ENCODE data around the gene AICDA.
"Not testable (repeated sequence)": the region's sequence is repeated elsewhere in the genome, so short reads cannot be mapped to it uniquely, and the experiment has no call there.

The AICDA gene

DNA sequence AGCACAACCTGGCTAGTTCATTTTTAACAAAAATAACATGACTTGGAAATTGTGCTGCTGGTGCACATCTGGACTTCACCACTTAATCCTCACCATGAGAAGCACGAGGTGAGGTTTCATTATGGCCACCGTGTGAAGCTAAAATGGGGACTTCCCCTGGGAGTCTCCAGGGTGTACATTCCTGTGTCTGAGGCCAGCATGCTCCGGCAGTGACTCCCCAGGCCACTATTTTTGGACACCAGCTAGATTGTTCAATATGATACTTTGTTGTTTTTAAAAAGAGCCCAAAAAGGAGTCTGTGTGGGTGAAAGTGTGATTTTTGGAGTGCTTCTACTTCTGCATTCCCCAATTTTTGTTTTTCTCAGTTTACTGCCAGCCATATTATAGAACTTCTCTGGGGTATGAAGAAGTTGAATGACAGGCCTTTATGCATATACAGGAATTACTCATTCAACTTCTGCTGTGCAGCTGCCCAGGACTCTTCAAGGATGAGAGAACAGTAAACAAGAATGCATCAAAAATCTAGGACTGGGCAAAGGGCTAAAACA, 16.9 kb upstream of the AICDA start:
- H3K27me3 ChIP-seq (replicated peaks; ENCODE audit: control insufficient read depth, insufficient read depth, low read length): no peaks in the 10 kb centered on the region
- H3K4me3 ChIP-seq (replicated peaks; ENCODE audit: low read depth, low read length): no peak overlapping the region
- peak; percentile 81 for DNase-seq (ENCODE audit: extremely low read depth, insufficient read length)
- TF ChIP-seq, protein P1, sequence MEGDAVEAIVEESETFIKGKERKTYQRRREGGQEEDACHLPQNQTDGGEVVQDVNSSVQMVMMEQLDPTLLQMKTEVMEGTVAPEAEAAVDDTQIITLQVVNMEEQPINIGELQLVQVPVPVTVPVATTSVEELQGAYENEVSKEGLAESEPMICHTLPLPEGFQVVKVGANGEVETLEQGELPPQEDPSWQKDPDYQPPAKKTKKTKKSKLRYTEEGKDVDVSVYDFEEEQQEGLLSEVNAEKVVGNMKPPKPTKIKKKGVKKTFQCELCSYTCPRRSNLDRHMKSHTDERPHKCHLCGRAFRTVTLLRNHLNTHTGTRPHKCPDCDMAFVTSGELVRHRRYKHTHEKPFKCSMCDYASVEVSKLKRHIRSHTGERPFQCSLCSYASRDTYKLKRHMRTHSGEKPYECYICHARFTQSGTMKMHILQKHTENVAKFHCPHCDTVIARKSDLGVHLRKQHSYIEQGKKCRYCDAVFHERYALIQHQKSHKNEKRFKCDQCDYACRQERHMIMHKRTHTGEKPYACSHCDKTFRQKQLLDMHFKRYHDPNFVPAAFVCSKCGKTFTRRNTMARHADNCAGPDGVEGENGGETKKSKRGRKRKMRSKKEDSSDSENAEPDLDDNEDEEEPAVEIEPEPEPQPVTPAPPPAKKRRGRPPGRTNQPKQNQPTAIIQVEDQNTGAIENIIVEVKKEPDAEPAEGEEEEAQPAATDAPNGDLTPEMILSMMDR (IDR thresholded peaks at IDR 0.05; ENCODE audit: insufficient read depth, low read length, poor library complexity, severe bottlenecking): no peak
- no peaks in the 10 kb centered on the region for H3K36me3 ChIP-seq (ENCODE audit: control insufficient read depth, insufficient read depth, low read length)

DNA sequence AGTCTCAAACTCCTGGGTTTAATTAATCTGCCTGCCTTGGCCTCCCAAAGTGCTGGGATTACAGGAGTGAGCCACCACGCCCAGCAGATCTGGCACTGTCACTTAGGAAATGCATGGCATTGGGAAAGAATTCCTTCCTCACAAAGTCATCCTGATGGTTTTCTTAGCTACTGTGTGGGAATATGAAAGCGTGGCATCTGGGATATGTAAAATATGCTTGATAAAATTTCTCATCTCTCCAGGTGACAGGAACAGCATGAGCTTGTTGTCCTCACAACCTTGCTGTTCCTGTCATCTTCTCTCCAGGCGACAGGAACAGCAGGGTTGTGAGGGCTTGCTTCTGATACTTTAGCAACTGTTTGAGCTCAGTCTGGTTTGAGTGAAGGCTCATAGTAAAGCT, 16.1 kb upstream of the AICDA start:
- no peak for DNase-seq (ENCODE audit: extremely low read depth, insufficient read length)
- TF ChIP-seq, protein P1 (IDR thresholded peaks at IDR 0.05; ENCODE audit: insufficient read depth, low read length, poor library complexity, severe bottlenecking): no peak
- H3K36me3 ChIP-seq (ENCODE audit: control insufficient read depth, insufficient read depth, low read length): no peaks in the 10 kb centered on the region
- H3K4me3 ChIP-seq (replicated peaks; ENCODE audit: low read depth, low read length): no peak overlapping the region
- H3K27me3 ChIP-seq (replicated peaks; ENCODE audit: control insufficient read depth, insufficient read depth, low read length): no peaks in the 10 kb centered on the region

DNA sequence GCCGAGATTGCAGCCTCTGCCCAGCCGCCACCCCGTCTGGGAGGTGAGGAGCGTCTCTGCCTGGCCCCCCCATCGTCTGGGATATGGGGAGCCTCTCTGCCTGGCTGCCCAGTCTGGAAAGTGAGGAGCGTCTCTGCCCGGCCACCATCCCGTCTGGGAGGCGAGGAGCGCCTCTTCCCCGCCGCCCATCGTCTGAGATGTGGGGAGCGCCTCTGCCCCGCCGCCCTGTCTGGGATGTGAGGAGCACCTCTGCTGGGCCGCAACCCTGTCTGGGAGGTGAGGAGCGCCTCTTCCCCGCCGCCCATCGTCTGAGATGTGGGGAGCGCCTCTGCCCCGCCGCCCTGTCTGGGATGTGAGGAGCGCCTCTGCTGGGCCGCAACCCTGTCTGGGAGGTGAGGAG, 12.1 kb upstream of the AICDA start:
- DNase-seq (ENCODE audit: extremely low read depth, insufficient read length); H3K36me3 ChIP-seq (ENCODE audit: control insufficient read depth, insufficient read depth, low read length); H3K4me3 ChIP-seq (replicated peaks; ENCODE audit: low read depth, low read length); H3K27me3 ChIP-seq (replicated peaks; ENCODE audit: control insufficient read depth, insufficient read depth, low read length): not testable (repeated sequence)

DNA sequence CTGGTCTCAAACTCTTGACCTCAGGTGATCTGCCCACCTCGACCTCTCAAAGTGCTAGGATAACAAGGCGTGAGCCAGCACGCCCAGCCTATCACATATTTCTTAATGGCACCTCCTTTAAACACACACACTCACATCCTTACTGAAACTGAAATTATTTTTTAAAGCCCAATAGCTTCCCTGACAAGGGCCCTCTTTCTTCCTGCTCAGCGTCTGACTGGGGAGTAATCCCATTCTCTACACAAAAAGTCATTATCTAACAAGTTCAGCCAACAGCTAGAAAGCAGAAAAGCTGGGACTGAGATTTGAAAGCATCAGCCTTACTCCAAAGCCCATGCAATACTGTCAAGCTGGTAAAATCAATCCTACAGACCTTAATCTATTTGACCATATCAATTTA, 10.0 kb upstream of the AICDA start:
- H3K36me3 ChIP-seq (ENCODE audit: control insufficient read depth, insufficient read depth, low read length): no peaks in the 10 kb centered on the region
- TF ChIP-seq, protein P1 (IDR thresholded peaks at IDR 0.05; ENCODE audit: insufficient read depth, low read length, poor library complexity, severe bottlenecking): no peak
- no peak overlapping the region for H3K4me3 ChIP-seq (replicated peaks; ENCODE audit: low read depth, low read length)
- no peaks in the 10 kb centered on the region for H3K27me3 ChIP-seq (replicated peaks; ENCODE audit: control insufficient read depth, insufficient read depth, low read length)
- no peak for DNase-seq (ENCODE audit: extremely low read depth, insufficient read length)

DNA sequence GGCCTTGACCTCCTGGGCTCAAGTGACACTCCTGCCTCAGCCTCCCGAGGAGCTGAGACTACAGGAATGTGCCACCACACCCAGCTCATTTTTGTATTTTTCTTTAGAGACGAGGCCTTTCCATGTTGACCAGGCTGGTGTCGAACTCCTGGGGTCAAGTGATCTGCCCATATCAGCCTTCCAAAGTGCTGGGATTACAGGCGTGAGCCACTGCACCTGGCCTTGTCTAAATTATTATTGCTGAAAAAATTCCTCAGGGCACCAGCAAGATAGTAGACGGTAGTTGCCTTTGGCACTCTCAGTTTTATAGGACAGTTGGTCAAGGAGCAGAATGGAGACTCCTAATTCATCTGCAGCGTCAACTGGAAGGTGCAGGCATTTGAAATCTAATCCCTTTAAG, 2.5 kb upstream of the AICDA start:
- Histone ChIP-seq H3K4me3 (replicated peaks; ENCODE audit: low read depth, low read length) (no peak overlapping the region), H3K36me3 (ENCODE audit: control insufficient read depth, insufficient read depth, low read length) (no peaks in the 10 kb centered on the region), H3K27me3 (replicated peaks; ENCODE audit: control insufficient read depth, insufficient read depth, low read length) (no peaks in the 10 kb centered on the region)
- TF ChIP-seq, protein P1 (IDR thresholded peaks at IDR 0.05; ENCODE audit: insufficient read depth, low read length, poor library complexity, severe bottlenecking): no peak
- DNase-seq (ENCODE audit: extremely low read depth, insufficient read length): no peak

DNA sequence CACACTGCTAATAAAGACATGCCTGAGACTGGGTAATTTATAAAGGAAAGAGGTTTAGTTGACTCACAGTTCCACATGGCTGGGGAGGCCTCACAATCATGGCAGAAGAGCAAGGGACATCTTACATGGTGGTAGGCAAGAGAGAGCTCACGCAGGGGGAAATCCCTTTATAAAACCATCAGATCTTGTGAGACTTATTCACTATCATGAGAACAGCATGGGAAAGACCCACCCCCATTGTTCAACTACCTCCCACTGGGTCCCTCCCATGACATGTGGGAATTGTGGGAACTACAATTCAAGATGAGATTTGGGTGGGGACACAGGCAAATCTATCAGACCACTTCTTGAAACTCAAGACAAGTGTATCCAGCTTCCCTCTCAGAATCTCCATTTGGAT, 1.2 kb upstream of the AICDA start:
- not testable (repeated sequence) for H3K27me3 ChIP-seq (replicated peaks; ENCODE audit: control insufficient read depth, insufficient read depth, low read length); H3K36me3 ChIP-seq (ENCODE audit: control insufficient read depth, insufficient read depth, low read length); DNase-seq (ENCODE audit: extremely low read depth, insufficient read length); H3K4me3 ChIP-seq (replicated peaks; ENCODE audit: low read depth, low read length)

DNA sequence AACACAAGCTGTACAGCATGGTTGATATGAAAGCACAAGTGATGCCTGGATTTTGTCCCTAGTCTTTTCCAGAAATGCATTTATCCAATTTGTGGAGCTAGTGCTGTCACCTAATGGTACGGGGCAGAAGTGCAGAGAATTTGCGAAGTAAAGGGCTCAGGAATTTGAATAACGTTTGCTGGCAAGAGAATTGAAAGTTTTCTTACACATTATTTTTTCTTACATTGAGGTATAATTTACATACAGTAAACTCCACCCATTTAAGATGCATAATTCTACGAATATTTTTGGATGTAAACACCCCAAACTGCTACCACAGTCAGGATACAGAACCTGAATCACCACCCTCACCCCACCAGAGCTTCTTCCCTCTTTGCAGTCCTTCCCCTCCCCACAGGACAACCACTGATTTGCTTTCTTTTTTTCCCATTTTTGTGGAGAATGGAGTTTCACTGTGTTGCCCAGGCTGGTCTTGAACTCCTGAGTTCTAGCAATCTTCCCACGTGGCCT, 3.5 kb downstream of the AICDA start:
- Histone ChIP-seq H3K4me3 (replicated peaks; ENCODE audit: low read depth, low read length) (peak overlapping the region; percentile 56), H3K36me3 (ENCODE audit: control insufficient read depth, insufficient read depth, low read length) (peaks cover 14% of the 10 kb centered on the region), H3K27me3 (replicated peaks; ENCODE audit: control insufficient read depth, insufficient read depth, low read length) (no peaks in the 10 kb centered on the region)
- DNase-seq (ENCODE audit: extremely low read depth, insufficient read length): no peak
- TF ChIP-seq, protein P1 (IDR thresholded peaks at IDR 0.05; ENCODE audit: insufficient read depth, low read length, poor library complexity, severe bottlenecking): peak; percentile 85

Measured in GM06990 (cell line).